HG02981 (cell line): ENCODE data around the gene NR6A1.
"Not testable (repeated sequence)": the region's sequence is repeated elsewhere in the genome, so short reads cannot be mapped to it uniquely, and the experiment has no call there.

Experiments
- ATAC-seq: cut with Tn5 transposase; IDR thresholded peaks from one replicate; pipeline ENCODE4 v1.9.1; 2021; ENCODE audit warnings: mild to moderate bottlenecking, moderate library complexity; ENCODE audit not compliant: unreplicated experiment

Gene NR6A1

DNA sequence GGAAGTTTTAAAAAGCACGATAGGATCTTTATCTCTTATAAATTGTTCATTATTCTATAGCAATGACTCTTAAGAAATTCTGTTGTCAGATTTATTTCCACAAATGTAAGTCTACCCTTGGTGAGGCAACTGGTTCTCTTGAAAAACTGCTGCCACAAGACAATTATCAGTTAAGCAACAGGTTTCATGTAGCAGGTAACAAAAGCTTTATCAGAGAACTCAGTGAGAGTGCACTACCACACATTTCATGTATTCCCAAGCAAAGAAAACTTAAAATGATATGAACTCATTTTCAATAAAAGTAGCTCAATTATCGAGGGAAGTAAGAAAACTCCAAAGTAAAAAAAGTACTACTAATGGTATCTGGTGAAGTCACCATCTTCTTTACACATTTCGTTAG is 9.4 kb downstream of the NR6A1 start:
- ATAC-seq = no peak

DNA sequence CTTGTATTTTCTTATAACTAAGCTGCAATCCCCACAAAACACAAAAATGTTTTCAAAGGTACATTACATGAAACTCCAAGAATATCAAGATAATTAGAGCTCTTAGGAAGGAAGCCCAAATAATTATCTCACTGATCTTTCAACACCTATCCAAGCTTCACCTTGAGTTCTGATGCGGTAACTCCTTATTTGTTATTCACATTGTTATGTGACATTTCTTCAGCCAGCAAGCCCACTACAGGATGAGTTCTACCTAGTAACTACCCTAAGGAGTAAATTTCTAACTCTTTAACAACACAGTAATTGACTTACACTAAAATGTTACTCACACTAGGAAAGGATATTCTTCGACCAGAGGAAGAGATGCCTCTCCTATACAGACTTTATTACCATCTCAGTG is 9.9 kb downstream of the NR6A1 start:
- no peak for ATAC-seq

DNA sequence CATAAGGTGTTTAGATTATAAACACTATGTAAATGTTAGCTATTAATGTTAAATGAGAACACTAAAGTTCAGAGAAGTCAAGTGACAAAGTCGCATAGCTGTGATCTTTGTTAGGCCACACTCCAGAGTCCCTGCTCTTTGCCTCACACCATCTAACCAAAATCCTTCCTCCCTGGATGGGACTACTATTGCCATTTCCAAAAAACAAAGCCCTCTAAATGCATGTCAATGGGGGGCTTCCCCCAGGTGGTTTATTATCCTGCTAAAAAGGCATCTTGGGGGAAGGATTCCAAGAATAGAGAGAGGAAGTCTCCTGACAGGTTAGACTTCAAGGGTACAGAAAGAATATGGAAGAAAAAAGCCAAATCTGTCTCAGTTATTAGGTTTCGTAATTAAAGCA is 10.4 kb downstream of the NR6A1 start:
- no peak for ATAC-seq

DNA sequence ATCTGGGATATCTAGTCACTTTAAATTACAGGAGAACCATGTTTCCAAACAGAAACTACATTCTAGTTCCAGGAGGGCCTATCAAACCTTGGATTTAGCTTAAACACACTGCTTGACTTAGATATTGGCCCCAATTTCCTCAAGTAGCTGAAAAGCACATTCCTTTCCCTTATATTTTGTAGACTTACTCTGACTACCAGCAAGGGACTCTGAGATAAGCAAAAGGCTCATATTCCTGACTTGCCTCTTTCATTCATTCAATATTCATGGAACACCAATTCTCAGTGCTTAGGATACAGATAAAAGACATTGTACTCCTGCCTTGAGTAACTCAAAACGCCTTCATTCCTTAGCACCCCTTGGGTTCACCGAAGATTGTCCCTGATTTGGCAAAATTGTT is 11.8 kb downstream of the NR6A1 start:
- no peak for ATAC-seq

DNA sequence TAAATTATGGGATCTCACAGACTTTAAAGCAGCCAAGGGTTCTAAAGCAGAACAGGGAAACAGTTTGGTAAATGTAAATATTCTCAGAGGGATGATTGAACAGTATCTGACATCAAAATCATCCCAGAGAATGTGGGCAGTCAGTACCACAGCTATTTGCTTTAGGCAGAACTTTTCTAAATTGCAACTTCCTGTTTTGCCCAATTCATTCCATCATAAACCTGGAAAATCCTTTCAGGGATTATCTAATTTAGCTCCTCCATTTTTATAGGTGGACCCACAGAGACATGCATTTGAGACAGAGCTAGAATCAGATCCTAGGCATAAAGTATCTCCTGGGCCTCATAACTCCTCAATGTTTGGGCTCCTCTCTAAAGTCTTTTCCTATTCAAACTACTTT is 12.4 kb downstream of the NR6A1 start:
- no peak for ATAC-seq

DNA sequence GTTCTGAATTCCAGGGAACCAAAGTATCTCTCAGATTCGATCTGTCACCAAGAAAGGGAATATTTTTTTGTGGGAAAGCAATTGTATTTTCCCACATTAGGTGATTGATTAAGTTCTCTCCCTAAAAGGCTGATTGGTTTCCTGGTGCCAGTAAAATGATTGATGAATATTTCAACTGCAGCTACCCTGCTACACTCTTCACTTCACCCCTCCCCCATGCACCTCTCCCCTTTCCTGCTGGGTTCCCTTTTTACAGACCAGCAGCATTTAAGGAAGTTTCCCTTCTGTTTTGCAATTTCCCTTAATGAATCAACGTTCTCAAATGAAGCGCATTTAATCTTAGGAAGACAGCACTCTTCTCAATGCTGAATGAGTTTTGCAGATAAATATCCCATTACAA is 13.1 kb downstream of the NR6A1 start:
- no peak for ATAC-seq

DNA sequence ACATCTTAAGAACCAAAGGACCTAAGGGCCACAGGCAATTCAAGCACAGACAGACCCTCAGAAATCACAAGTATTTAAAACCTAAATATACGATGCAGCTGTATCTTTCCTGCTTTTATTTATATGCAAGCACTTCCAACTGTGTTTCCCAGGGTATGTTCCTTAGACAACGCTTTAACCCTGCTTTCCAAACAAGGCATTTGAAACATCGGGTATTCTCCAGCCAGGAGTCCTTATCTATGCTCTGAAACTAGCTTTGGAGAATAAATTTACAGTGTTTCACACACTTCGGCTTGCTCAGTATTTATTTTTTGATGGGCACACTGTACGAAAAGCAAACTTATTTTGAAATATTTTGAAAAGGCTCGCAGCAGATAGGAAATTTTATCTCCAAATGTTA is 13.5 kb downstream of the NR6A1 start:
- no peak for ATAC-seq

DNA sequence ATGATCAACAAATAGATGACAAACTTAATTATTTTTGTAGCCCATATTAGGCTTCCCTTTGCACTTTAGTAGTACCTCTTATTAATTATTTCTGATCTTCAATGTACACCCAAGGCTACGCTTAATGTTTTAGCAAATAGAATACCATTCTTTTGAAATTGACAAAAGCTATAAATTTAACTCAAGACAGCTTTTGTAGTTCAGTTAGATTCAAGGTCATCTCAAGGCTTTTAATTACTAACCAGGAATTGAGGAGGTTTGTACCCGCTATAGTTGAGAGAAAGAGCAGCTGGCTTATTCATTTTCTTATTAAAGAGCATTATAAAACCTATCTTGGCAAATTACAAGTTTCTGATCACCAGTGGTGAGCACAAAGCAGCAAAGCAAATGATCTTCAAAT is 15.1 kb downstream of the NR6A1 start:
- ATAC-seq = no peak

DNA sequence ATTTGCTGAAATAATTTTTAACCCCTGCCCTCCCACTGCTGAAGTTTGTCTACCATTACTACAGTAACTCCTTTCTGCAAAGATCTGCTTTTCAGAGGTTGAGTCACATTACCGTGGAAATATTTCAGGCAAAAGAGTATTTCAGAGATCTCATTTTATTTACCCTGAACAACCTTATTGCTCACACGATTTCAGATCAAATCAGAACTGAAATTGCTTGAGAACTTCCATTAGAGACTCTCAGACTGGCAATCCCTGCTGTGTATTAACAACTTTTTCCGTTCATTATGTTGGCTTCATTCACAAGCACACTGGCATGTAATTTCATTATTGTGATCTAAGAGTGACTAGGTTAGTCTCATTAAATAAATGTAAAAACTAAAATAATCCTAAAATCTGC is 16.1 kb downstream of the NR6A1 start:
- no peak for ATAC-seq

DNA sequence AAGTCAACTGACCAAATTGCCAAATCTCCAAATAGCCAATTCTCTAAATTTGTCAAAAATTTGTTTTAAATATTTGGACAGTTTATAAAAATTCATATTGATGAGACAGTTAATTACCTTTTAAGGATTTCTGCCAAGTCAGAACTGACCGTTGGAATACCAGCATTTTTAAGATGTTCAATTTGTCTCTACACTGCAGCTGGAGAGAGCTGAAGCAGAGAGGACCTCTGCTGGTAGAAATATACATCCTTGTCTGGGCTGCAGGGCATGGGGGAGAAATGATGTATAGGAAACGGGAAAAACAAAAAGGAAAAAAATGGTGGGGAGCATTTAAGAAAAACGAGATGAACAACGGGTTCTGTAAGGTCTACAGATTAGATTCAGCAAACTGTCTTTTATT is 16.8 kb downstream of the NR6A1 start:
- no peak for ATAC-seq

DNA sequence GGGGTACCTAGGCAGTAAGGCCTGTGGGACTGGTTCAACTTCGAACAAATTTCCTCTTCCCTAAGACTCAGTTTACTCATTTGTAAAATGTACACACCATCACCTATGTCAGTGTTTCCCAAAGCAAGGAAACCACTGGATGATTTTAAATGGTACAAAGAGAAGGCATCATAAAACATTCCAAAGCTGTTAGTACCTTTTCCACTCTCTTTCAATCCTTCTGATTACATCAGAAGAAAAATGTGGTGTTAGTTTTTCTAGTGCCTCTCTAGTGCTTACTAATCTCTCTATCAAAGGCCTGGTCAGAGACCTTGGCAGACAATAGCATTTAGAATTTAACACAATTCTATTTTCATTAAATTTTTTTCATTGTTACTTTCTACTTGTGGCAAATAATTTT is 18.1 kb downstream of the NR6A1 start:
- ATAC-seq = no peak

DNA sequence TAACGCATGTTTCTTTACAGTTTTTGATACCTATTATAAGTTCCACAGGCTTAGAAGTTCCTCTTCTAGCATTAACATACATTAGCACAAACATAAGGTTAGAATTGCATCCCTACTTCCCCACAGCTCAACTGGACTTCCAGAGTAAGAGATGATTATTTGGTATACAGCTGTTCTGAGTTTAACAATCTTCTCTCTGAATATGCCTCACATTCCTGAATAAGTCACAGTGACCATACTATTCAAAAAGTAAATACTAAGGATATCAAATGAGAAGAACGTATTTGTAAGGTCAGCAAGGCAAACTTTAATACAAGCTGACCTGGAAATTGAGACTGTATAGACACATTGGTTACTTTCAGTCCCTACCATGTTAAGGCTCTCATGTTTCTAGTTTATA is 21.3 kb downstream of the NR6A1 start:
- no peak for ATAC-seq

DNA sequence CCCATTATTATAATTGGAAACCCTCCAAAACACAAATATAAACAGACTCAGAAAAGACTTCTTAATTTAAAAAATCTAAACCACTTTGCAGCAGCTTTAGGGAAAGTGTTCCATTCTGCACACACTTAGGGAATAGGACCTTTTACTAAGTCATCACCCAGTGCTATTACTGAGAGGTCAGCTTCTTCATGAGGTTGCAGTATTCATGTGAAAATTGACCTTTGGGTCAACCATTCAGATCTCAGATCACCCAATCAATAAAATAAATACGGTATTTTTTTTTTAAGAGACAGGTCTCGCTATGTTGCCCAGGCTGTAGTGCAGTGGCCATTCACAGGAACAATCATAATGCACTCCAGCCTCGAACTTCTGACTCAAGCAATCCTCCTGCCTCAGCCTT is 21.8 kb downstream of the NR6A1 start:
- no peak for ATAC-seq

DNA sequence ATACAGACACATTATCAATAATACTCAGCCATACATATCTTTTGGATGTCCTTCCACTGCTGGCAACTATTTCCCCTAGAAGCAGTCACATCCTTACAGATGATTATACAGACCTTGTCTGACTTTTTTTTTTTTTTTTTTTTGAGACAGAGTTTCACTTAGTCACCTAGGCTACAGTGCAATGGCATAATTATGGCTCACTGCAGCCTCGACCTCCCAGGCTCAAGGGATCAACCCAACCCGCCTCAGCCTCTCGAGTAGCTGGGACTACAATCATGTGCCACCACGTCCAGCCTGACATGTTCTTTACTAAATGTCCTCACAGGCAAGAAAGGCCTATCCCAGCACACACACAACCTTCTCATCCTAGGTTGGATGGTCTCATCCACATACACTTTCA is 24.0 kb downstream of the NR6A1 start:
- no peak for ATAC-seq

DNA sequence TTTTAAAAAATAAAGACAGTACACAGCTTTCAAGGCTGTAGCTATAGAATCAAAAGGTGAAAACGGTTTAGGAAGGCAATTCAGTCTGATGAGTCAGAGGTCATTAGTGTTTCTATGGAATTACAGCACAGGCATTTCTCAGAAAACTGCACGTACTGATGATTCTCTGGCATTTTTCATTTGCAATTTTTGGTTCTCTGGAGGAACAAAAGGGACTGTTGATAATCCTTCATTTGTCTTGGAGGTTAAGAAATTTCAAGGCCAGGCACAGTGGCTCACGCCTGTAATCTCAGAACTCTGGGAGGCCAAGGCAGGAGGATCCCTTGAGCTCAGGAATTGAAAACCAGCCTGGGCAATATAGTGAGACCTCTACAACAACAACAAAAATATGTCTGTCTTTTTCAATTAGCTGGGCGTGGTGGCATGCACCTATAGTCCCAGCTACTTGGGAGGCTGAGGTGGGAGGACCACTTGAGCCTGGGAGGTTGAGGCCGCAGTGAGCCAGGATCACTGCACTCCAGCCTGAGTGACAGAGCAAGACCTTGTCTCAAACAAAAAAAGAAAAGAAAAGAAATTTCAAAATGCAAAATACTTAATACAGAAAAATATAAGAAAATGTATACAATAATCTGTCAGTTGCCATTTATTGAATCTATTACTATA is 27.3 kb downstream of the NR6A1 start:
- no peak for ATAC-seq

DNA sequence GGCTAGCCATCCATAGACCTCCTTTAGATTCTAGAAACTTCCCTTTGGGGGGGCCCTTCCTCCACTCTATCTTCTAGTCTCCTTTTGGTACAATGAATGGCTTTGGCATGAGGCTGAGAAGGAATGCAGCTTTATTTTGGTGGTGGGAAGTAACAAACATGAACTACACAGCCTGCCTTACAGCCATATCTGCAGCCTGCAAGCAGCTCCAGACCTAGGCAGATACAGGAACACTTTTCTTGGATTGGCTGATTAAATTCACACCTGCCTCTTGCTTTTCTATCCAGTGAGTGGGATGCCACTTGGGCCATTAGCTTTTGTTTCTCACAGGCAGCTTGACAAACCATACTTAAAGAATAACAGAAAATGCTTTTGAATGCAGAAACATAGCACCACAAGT is 28.2 kb downstream of the NR6A1 start:
- ATAC-seq = no peak

DNA sequence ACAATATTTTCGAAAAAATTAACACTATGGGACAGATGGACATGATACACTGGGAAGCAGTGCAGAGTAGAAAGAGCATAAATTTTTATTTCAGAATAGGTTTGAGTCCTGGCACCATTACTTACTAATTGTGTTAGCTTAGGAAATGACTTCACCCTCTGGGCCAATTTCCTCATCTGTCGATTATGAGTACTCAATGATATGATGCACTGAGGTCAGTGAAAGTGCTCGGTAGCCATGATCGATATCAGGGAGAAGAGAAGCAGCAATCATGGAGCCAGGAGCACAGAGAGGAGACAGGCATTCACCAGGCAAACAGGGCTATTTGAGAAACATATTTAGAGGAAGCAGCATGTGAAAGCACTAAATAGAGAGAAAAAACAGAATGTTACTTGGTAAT is 29.4 kb downstream of the NR6A1 start:
- no peak for ATAC-seq

DNA sequence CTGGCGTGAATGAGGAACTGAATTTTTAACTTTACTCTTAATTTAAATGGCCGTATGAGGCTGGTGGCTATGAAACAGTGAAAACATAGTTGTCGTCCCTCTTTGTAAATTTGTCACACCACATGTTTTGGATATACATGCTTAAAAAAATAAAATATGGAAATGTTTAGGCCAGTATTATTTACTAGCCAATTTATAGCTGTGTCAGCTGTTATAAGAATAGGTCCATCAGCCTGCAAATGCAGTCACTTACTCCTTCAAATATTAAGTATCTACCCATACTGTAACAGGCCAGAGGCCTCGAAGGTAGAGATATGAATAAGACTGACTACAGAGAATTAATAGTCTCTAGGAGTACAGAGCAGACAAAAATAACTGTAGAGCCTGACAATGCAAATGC is 30.0 kb downstream of the NR6A1 start:
- ATAC-seq = no peak

DNA sequence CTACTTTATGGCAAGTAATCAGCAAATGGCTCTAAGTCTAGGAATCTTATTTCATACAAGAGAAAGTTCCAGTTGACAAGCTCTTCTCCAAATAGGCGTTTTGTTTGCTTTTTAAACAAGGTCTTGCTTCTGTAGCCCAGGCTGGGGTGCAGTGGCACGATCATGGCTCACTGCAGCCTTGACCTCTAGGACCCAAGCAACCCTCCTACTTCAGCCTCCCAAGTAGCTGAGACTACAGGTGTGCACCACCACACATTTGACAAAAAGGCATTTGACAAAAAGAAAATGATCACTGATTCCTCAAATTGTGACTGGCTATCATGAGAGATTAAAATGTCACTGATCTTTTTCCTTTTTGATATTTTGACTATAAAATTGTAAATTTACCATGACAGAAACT is 31.8 kb downstream of the NR6A1 start:
- no peak for ATAC-seq

DNA sequence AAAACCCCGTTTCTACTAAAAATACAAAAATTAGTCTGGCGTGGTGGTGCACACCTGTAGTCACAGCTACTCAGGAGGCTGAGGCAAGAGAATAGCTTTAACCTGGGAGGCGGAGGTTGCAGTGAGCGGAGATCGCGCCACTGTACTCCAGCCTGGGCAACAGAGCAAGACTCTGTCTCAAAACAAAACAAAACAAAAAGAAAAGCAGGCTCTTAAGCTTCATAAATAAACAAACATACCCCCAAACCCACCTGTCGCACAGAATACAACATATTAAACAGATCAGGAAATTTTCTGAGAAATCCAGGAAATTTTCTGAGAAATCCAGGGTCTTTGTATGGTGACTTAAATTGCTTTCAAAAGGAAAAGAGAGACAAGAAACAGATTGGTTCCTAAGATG is 33.0 kb downstream of the NR6A1 start:
- not testable (repeated sequence) for ATAC-seq

DNA sequence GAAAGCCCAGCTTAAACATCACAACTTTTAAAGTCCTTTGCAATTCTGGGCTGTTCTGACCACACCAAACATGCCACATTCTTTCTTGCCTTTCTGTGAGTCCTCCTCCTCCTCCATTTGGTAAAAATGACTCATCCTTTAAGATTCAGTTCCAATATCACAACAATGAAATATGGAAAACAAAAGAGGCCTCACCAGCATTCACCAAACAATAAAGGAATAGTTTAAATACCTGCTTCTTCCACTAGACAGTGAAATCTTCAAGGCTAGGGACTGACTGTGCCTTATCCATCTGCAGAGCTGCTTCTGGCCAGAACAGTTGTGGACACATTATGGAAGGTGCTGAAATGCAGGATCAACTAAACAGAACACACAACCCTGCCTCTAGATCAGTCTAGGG is 36.0 kb downstream of the NR6A1 start:
- ATAC-seq = no peak

DNA sequence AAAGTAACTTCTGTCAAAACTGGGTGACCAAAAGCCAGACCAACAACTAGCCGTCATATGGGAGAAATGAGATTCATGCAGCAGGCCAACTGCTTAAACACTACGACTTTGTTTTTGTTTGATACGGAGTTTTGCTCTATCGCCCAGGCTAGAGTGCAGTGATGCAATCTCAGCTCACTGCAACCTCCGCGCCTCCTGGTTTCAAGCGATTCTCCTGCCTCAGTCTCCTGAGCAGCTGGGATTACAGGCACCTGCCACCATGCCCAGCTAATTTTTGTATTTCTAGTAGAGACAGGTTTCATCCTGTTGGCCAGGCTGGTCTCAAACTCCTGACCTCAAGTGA is 36.4 kb downstream of the NR6A1 start:
- ATAC-seq = not testable (repeated sequence)

DNA sequence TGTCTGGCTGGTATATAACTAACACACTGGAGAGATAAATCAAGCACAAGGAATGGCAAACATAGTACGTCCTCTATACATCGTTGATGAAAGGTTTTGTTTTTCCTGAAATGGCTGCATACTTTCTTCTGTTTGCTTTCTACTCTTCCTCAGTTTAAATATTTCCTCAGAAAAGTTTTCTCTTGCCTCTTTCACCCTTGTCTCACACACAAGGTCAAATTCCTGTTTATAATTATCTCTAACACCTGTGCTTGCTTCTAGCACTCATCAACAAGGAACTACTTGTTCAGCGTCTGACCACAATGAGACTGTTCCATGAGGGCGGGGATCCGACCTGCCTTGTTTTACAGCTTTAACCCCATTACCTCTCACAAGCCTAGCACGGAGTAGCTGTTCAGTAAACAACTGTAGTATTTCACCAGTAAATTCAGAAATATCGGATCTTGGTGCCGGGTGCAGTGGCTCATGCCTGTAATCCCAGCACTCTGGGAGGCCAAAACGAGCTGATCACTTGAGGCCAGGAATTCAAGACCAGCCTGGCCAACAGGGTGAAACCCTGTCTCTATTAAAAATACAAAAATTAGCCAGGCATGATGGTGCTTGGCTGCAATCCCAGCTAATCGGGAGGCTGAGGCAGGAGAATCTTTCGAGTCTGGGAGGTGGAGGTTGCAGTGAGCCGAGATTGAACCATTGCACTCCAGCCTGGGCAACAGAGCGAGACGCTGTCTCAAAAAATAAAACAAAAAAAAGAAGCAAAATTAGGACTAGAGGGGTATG is 37.0 kb downstream of the NR6A1 start:
- ATAC-seq = no peak
